Measurements from ENCODE around the gene ELOA2.
"Not testable (repeated sequence)": the region's sequence is repeated elsewhere in the genome, so short reads cannot be mapped to it uniquely, and the experiment has no call there.

The ELOA2 gene, protein sequence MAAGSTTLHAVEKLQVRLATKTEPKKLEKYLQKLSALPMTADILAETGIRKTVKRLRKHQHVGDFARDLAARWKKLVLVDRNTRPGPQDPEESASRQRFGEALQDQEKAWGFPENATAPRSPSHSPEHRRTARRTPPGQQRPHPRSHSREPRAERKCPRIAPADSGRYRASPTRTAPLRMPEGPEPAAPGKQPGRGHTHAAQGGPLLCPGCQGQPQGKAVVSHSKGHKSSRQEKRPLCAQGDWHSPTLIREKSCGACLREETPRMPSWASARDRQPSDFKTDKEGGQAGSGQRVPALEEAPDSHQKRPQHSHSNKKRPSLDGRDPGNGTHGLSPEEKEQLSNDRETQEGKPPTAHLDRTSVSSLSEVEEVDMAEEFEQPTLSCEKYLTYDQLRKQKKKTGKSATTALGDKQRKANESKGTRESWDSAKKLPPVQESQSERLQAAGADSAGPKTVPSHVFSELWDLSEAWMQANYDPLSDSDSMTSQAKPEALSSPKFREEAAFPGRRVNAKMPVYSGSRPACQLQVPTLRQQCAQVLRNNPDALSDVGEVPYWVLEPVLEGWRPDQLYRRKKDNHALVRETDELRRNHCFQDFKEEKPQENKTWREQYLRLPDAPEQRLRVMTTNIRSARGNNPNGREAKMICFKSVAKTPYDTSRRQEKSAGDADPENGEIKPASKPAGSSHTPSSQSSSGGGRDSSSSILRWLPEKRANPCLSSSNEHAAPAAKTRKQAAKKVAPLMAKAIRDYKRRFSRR

DNA sequence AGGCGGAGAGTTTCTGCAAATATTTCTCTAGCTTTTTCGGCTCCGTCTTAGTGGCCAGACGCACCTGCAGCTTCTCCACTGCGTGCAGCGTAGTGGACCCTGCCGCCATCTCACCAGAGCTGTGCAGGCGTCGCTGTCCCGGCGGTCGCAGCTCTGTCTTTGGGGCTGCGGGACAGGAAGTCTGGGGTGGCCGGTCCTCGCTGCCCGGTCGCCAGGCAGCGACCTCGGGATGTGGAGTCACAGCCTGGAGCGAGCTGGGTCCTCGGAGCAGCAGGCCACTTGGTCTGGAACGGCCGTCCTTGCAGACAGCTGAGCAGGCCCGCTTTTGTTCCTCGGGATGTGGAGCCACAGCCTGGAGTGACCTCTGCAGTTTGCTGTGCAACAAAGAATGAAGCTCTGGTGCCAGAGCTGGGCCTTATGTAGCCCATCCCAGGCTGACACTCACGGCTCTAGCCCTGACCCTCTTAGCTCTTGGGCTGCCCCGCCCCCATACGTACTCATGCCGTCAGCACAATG lies at the start of gene ELOA2:
ELOA2 (minus strand) TSS at position 466 of the 516 bp plus-strand sequence; CDS start at position 109, 357 bp downstream.
- DNase-seq = no peak

DNA sequence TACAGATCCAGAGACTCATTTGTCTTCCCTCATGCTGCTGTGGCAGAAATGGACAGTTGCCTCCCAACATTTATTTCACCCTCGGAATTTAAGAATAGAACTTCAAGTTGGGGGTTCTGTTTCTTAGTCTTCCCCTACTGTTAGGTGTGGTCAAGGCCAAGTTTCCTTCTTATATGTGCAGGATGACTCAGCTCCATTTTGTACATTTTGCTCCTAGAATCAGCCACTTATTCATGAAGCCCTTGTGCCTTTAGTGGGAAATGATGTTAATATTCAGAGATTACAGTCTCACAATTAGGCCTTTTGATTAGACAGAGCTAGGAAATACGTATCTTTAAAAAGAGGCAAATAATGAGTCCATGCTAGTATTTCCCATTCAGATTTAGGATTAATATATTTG lies 46.2 kb upstream of the ELOA2 start:
- DNase-seq = no peak

DNA sequence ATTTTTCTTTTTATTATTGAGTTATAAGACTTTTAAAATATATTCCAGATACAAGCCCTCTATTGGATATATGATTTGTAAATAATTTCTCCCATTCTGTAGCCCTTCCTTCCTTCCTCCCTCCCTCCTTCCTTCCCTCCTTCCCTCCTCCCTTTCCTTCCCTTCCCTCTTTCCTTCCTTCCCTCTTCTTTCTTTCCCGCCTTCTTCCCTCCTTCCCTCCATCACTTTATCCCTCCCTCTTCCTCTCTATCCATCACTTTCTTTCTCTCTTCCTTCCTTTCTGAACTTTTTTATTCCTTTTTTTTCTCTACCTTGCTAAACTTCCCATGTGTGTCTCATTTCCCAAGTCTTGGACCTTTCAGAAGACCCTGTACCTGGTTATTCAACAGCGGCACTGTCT lies 45.5 kb upstream of the ELOA2 start:
- no peak for DNase-seq

DNA sequence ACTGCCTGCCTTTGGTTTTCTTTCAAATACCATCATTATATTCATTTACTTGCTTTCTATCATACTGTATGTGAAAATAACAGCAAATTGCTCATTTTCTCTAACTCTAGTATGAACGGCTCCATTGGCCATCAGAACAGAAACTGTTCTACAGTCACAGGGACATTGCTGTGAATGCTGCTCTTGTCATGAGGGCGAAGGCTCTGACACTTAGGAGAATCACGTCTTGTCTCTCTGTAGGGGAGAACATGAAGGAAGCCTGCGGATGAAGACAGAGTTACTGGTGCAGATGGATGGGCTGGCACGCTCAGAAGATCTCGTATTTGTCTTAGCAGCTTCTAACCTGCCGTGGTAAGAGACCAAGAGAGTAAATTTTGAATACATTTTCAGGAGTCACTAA lies 41.7 kb upstream of the ELOA2 start:
- DNase-seq = no peak

DNA sequence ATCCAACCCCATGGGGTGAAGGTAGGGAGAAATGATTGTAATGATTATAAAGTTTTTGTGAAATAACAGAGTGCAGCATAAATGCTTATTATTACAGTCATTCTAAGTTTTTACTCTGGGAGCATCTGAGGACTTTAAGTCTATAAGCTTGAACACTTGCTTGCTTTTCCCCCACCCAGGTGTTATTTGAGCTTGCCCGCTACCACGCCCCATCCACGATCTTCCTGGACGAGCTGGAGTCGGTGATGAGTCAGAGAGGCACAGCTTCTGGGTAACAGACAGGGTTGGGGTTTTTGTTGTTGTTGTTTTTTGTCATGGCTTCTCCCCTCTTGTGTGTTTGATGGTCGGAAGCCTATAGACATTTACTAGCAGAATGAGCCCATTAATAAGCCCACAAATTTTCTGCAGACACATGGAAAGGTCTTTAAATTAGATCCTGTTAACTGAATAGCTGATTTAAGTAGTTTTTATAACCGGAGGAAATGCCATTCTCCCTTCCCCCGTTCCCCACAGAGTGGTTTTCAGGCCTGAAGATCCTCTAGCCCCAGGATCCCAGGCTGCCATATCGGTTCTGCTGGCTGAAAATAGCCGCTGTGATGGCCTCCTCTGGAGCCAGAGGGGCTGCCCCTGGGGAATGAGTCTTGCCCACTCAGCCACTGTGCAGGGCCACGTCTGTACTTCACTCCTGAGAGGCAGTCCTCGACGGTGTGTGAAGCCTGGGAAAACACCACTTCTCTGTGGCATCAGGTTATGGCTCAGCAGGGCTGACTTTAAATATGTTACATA lies 39.9 kb upstream of the ELOA2 start:
- DNase-seq = no peak

DNA sequence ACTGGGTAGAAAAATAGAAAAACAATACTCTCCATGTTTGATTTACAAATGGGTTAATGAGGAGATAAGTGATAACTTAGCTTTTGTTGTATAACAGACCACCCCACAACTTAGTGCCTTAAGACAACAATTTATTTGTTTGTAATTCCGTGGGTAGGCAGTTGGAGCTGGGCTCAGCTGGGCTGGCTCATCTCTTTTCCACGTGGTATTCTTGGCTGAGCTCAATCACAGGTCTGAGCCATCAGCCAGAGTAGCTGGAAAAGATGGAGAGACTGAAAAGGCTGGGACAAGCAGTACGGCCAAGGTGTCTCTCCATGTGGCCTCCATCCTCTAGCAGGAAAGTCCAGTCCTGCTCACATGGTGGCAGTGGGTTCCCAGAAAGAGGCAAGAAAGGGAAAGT lies 32.2 kb upstream of the ELOA2 start:
- DNase-seq = no peak

DNA sequence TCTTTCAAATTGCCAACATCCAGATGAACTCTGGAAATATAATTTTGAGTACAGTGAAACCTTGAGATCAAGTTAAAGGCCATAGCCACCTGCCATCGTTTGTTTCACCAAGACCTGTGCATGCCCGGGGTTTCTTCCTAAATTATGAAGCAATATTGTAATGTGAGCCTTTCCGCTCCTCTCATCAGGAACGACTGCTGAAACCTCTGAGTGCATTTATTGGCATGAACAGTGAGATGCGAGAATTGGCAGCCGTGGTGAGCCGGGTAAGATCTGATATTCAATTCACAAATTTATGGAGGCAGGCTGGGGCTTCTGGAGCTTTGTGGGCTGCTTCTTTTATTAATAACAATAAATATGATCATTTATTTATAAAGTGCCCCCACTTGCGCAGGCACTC lies 27.7 kb upstream of the ELOA2 start:
- DNase-seq = no peak

DNA sequence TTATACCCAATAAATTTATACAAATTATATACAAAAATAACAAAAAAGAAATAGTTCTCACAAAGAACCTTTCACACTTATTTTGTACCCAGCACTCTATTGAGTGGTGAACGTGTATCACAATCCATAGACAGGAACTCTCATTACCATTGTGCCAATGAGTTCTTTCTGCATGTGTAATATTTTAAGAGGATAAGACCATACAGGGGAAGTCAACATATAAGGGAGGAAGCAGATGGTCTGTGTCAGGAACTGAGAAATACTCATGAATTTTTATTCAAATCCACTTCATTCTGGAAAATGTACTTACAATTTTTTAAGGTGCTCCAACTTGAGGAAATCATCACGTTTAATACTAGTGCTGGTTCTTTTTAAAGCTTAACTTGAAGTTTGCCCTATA lies 27.1 kb upstream of the ELOA2 start:
- no peak for DNase-seq

DNA sequence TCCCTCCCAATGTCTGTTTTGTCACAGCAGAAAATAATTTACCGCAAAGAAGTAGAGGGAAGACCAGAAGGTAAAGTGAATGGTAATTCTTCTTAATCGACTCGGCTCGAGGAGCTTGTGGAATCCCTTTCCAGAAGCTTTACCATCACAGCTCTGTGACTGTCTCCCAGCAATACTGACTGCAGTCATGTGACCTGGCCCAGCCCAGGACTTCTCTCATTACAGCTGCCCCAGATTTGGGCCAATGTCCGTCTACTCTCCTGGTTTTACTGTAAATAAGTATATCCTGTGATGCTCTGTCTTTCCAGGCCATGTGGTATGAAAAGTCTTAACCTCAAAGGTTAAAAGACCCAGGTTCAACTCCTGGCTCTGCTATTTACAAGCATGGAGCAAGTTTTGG lies 18.9 kb upstream of the ELOA2 start:
- no peak for DNase-seq

DNA sequence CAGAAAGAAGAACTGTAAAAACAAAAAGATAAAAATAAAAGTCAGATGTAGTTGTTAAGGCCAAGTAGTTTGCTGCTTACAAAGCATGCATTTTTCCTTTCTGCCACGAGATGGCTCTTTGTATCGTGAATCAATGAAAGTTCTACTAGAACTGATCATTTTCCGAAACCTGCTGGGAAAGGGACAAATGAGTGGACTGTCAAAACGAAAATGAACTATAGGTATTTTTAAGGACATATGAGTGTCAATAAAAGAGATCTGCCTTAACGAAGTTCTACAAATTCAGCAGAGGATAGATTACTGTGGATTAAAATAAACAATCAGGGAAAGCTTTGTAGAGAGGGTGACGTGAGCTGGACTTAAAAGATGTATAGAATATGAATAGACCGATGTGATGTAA lies 15.0 kb upstream of the ELOA2 start:
- peak; percentile 19 for DNase-seq

DNA sequence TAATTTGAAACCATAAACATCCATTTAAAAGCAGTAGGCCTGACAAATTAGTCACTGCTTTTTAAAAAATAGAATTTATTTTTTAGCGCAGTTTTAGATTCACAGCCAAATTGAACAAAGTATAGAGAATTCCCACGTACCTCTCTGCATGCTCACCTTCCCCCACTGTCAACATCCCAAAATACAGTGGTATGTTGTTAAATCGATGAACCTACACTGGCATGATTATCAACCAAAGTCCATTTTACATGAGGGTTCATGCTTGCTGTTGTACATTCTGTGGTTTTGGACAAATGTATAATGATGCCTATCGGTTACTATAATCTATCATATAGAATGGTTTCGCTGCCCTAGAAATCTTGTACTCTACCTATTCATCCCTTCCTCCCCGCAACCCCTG lies 5.6 kb upstream of the ELOA2 start:
- DNase-seq = no peak

DNA sequence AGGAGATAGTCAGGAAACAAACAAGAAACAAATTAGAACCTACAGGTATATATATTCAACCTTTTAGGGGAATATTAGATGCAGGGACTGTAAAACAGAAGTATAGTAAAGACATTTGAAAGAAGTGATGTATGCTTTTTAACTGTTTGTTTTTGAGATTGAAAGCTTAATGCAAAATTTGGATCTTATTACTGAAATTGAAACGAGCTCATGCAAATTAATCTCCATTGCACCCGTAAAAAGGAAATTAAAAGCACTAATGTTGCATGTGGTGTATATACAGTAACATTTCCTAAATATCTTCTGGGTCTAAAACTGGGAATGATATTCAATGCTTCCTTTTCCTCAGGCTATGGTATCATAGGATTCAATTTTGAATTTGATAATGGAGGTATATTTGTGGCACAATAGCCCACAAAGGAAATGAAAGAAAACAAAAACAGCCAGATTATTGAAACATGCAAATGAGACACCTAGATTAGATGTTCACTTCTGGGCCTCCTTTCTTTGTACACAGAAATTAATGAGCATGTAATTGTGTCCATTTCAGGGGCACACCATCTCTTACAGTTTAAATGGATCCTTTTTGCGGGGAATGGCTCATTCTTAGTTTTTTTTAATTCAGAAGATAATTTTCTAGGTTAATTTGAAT lies 1.6 kb upstream of the ELOA2 start:
- no peak for DNase-seq

DNA sequence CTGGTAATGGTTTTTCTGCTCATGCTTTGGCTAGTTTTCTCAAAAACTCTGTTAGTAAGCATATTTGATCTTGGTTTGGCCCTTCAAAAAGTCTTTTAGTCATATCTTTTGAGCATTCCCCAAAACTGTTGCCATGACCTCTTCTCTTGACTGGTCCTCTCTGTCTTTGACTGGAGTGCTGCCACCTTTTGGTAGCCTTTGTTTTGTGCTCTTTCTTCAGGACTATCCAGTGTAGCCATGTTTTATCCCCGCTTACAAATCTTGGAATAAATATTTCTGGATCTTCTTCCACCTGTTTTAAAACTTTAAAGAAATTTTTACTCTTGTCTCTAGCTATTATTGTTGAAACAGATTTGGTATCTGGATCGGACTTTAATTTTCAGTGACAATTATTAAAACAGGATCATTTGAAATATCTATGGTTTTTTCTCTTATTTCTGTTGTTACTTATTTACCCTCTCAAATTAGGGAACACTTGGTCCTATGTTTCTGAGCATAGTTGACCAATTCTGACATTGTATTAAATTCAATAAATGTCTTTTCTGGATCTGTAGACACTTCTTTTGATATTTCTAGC lies 965 bp upstream of the ELOA2 start:
- peak; percentile 30 for DNase-seq

DNA sequence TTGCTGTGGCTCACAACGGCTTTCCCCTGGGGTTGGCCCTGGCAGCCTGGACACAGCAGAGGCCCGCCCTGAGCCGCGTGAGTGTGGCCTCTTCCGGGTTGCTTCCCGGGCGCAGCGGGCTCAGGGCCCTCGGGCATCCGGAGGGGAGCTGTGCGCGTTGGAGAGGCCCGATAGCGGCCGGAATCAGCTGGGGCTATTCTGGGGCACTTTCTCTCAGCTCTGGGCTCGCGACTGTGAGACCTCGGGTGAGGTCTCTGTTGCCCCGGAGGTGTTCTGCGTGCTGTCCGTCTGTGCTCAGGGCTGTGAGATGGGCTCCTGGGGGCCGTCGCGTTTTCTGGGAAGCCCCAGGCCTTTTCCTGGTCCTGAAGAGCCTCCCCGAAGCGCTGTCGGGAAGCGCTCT lies 830 bp downstream of the ELOA2 start:
- not testable (repeated sequence) for DNase-seq

DNA sequence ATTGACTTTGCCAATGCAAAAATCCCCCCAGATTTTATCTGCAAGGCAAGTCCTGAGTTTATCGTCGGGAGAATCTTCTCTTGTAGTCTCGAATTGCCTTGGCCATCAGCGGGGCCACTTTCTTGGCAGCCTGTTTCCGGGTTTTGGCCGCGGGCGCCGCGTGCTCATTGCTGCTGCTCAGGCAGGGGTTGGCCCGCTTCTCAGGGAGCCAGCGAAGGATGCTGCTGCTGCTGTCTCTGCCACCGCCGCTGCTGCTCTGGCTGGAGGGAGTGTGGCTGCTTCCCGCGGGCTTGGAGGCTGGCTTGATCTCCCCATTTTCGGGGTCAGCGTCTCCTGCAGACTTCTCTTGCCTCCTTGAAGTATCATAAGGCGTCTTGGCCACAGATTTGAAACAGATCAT lies 2.5 kb downstream of the ELOA2 start:
- no peak for DNase-seq

DNA sequence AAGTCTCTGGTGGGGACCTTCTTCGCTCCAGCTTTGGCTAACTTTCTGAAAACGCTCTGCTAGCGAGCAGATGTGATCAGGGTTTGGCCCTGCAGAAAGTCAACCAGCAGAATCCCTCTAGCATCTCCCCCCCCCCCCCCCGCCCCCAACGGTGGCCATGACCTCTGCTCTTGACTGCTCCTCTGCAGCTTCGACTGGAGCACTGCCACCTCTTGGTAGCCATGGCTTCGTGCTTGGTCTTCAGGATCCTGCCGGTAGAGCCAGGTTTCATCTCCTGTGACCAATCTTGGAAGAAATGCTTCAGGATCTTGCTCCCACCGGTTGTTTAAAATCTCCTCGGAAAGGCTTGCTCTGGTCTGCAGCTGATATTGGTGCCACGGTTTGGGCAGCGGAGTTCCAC lies 4.5 kb downstream of the ELOA2 start:
- DNase-seq = not testable (repeated sequence)

DNA sequence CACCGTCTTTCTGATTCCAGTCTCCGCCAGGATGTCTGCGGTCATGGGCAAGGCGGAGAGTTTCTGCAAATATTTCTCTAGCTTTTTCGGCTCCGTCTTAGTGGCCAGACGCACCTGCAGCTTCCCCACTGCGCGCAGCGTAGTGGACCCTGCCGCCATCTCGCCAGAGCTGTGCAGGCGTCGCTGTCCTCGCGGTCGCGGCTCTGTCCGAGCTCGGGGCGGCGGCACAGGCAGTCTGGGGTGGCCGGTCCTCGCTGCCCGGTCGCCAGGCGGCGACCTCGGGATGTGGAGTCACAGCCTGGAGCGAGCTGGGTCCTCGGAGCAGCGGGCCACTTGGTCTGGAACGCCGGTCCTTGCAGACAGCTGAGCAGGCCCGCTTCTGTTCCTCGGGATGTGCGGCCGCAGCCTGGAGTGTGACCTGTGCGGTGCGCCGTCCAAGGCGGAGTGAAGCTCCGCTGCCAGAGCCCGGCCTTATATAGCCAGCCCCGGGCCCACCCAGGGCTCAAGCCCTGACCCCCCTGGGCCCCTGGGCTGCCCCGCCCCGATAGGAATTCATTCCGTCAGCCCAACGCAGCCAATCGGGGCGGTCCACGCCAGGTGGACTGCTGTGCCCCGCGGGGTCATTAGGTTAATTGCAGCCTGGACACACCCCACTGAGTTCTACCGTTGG lies 5.6 kb downstream of the ELOA2 start:
- not testable (repeated sequence) for DNase-seq

DNA sequence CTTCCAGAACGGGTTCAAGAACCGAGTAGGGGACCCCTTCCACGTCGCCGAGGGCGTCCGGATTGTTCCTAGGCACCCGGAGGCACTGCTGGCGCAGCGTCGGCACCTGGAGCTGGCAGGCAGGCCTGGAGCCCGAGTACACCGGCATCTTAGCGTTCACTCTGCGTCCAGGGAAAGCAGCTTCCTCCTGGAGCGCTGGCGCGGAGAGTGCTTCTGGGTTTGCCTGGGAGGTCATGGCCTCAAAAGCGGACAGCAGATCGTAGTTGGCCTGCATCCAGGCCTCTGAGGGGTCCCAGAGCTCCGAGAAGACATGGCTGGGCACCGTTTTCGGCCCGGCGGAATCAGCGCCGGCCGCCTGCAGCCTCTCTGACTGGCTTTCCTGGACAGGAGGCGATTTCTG lies 6.7 kb downstream of the ELOA2 start:
- DNase-seq = not testable (repeated sequence)

DNA sequence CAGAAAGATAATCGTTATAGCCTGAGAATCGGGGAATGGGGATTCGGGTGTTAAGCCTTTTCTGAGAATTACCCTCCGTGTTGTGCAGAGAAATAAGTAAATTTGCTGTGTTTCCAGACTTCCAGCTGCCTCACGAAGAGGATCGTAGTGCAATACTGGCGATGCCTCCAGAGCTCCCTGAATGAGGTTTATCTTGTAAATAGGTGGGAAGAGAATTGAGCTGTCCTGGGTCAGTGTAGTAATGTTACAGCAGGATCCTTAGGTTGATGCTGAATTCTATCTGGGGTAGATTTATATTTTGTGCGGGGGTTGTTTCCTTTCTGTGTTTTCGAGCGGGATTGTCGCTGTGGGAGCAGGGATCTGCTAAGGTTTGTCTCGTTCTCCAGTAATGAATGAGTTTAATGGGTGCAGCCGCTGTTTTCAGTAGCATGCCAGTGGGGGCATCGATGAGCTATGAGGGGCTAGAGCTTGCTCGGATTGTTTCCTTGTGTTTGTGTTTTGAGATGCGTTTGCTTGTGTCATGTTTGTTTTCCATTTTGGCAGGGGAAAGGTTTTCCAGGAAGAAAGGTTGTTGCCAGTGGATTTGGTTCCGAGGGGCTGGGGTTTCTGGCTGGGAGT lies 9.8 kb downstream of the ELOA2 start:
- not testable (repeated sequence) for DNase-seq

DNA sequence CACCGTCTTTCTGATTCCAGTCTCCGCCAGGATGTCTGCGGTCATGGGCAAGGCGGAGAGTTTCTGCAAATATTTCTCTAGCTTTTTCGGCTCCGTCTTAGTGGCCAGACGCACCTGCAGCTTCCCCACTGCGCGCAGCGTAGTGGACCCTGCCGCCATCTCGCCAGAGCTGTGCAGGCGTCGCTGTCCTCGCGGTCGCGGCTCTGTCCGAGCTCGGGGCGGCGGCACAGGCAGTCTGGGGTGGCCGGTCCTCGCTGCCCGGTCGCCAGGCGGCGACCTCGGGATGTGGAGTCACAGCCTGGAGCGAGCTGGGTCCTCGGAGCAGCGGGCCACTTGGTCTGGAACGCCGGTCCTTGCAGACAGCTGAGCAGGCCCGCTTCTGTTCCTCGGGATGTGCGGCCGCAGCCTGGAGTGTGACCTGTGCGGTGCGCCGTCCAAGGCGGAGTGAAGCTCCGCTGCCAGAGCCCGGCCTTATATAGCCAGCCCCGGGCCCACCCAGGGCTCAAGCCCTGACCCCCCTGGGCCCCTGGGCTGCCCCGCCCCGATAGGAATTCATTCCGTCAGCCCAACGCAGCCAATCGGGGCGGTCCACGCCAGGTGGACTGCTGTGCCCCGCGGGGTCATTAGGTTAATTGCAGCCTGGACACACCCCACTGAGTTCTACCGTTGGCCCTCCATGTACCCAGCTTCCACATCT lies 11.5 kb downstream of the ELOA2 start:
- not testable (repeated sequence) for DNase-seq

DNA sequence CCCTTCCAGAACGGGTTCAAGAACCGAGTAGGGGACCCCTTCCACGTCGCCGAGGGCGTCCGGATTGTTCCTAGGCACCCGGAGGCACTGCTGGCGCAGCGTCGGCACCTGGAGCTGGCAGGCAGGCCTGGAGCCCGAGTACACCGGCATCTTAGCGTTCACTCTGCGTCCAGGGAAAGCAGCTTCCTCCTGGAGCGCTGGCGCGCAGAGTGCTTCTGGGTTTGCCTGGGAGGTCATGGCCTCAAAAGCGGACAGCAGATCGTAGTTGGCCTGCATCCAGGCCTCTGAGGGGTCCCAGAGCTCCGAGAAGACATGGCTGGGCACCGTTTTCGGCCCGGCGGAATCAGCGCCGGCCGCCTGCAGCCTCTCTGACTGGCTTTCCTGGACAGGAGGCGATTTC lies 12.6 kb downstream of the ELOA2 start:
- DNase-seq = not testable (repeated sequence)
